H4 (cell line): ENCODE data around the gene RPUSD1. TPM values are rescaled to one million over a fixed set of nuclear protein-coding genes. Genes with fewer than 3 reads are reported as not detected.
"Not testable (repeated sequence)": the region's sequence is repeated elsewhere in the genome, so short reads cannot be mapped to it uniquely, and the experiment has no call there.

Experiments used
- DNase-seq: peaks from one replicate; pipeline ENCODE4 v3.0.0-alpha.2; 2015; ENCODE audit warnings: low spot score
- total RNA-seq: library from RNA; depleted of rRNA; stranded (reverse); fragments of >200 nt; shearing (Covaris generic); gene quantifications from 2 replicates; pipeline ENCODE4 v1.2.3, GENCODE V29; 2014

Gene RPUSD1
- total RNA-seq, 1 experiment from 2014 or later = 18.6 TPM

DNA sequence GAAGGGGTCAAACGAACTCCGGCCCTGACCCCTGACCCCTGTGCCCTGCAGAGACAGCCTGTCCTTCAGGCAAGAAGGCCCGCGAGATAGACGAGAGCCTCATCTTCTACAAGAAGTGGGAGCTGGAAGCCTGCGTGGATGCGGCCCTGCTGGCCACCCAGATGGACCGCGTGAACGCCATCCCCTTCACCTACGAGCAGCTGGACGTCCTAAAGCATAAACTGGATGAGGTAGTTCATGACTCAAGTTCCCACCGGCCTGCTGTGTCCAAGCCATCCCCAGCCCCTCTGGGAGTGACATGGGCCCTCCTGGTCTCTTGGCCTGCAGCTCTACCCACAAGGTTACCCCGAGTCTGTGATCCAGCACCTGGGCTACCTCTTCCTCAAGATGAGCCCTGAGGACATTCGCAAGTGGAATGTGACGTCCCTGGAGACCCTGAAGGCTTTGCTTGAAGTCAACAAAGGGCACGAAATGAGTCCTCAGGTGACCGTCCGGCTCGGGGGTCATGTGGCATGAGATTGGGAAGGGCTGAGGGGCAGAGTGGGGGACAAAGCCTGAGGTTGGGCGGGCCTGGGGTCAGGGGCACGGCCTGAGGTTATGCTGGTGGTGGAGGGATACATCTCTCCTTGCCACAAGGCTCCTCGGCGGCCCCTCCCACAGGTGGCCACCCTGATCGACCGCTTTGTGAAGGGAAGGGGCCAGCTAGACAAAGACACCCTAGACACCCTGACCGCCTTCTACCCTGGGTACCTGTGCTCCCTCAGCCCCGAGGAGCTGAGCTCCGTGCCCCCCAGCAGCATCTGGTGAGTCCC lies 22.0 kb downstream of the RPUSD1 start:
- no peak for DNase-seq

DNA sequence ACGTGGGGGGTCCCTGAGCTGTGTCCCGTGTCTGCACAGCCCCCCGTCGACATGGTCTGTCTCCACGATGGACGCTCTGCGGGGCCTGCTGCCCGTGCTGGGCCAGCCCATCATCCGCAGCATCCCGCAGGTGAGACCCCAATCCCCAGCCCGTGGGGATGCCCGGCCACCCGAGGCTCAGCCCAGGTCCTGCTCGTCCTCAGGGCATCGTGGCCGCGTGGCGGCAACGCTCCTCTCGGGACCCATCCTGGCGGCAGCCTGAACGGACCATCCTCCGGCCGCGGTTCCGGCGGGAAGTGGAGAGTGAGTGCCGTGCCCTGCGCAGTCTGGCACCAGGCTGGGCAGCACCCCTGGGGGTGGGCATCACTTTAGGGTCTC lies 22.7 kb downstream of the RPUSD1 start:
- no peak for DNase-seq

DNA sequence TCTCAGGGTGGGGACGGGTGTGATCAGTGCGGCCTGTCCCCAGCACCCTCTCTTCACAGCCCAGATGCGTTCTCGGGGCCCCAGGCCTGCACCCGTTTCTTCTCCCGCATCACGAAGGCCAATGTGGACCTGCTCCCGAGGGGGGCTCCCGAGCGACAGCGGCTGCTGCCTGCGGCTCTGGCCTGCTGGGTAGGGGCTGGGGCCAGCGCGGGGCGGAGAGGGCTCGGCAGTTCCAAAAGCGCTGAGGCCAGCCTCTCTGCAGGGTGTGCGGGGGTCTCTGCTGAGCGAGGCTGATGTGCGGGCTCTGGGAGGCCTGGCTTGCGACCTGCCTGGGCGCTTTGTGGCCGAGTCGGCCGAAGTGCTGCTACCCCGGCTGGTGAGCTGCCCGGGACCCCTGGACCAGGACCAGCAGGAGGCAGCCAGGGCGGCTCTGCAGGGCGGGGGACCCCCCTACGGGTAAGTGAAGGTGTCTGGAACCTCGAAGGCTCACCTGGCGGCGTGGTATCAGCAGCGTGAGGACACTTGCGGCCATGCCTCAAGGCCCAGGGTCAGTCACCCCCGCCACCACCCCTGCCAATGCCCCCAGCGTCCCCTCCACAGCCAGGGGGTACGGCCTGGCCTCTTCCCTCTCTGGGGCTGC lies 23.2 kb downstream of the RPUSD1 start:
- DNase-seq = no peak

DNA sequence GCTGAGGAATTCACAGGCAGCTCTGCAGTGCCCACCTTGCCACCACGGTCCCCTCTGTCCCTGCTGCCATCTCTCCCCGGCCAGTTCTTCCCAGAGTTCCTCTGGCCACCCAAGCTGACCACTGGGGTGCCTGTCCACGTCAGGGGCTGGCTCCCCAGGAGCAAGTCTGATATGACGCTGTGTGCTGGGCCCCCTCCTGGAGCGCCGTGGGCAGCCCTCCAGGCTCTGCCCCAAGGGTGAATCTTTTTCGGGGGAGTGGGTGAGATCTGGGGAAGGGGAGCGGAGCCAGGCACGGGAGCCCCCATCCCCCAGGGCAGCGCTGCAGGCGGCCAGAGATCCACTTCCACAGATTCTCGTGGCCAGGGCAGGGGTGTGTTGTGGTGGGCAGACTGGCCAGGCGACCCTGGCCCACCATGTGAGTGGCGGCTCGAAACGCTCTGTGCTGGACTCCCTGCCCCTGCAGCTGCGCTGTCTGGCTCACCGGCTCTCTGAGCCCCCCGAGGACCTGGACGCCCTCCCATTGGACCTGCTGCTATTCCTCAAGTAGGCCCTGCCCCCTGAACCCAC lies 23.9 kb downstream of the RPUSD1 start:
- DNase-seq = no peak

DNA sequence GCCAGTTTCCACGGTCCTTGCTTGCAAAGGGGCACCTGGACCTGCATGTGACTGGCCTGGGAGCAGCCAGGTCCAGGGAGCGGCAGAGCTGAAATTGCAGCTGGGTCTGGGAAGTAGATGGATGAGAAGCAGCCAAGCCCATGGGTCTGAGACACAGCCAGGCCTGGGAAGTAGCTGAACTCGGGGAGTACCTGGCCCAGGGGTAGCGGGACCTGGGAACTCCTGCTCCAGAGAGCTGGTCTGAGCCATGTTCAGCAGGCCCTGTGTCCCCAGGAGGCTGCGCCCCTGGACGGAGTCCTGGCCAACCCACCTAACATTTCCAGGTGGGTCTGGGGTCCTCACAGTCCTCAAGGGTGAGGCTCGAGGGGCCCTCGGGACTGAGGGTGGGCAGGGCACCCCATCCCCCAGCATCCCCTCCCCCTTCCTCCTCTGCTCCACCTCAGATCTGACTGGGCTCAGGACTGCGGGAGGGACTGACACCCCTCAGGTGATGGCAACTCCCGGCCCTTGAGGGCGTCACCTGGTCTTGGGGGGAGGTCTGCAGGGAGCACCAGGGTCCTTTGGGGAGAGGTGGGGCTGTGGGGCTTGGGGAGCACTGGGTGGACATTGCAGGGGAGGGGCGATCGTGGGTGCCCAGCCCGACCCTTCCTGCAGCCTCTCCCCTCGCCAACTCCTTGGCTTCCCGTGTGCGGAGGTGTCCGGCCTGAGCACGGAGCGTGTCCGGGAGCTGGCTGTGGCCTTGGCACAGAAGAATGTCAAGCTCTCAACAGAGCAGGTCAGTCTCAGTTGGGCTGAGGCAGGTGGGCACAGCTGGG lies 24.6 kb downstream of the RPUSD1 start:
- no peak for DNase-seq

DNA sequence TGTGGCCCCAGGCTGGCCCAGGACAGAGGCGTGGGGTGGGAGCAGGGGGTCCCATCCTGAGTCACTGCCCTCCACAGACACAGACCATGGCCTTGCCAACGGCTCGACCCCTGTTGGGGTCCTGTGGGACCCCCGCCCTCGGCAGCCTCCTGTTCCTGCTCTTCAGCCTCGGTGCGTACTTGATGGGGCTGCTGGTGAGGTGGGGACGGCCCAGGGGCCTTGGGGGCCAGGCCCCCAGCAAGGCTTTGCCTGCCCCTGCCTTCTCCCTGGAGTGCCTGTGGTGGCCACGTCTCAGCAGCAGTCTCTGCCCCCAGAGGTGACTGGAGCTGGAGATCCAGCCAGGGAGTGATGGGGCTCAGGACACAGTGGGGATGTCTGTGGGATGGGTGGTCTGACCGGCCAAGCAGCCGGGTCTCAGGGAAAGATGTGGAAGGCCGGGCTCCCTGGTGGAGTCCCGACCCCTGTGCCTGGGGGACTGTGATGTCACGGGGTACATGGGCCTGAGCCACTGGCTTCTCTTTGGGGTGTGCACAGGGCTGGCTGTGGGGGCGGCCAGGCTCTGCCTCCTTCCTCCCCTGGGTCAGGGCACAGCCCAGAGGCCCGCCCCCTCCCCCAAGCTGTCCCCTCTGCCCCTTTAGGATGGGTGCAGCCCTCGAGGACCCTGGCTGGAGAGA lies 25.4 kb downstream of the RPUSD1 start:
- no peak for DNase-seq

DNA sequence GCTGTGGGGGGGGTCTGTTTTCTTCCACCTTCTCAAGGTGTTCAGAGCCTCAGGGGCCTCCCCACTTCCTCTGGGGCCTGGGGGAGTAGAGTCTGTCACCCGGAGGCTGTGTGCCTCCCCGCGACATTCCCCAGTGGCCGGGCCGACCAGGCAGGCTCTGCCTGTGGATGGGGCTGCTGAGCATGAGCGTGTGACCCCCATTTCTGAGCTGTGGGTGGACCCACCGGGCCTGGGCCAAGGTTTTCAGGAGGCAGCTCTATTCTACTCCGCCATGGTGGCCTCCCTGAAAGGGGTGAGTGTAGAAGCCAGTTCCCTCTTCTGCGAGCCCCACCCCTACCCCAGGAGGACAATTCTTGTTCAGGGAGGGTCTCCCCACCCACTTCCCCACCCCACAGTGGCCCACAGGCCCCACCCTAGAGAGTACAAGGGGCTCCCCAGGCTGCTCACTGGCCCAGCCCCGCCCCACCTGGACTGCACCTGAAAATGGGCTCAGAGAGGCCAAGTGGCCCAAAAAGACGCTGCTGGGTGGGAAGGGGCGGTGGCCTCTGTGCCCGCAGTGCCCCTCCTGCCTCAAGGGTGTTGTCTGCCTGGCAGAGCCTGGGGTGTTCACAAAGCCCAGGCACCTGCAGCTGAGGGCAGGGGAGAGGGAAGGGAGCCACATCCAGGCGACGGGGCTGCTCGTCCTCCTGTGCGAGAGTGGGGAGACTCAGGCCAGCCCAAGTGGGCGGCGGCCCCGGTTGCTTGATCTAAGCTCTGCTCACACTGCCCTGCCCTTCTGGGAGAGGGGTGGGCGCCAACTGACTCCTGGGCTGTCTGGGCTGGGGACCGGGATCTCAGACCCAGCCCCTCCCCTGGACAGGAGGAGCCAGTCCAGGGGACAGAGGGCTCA lies 26.3 kb downstream of the RPUSD1 start:
- no peak for DNase-seq

DNA sequence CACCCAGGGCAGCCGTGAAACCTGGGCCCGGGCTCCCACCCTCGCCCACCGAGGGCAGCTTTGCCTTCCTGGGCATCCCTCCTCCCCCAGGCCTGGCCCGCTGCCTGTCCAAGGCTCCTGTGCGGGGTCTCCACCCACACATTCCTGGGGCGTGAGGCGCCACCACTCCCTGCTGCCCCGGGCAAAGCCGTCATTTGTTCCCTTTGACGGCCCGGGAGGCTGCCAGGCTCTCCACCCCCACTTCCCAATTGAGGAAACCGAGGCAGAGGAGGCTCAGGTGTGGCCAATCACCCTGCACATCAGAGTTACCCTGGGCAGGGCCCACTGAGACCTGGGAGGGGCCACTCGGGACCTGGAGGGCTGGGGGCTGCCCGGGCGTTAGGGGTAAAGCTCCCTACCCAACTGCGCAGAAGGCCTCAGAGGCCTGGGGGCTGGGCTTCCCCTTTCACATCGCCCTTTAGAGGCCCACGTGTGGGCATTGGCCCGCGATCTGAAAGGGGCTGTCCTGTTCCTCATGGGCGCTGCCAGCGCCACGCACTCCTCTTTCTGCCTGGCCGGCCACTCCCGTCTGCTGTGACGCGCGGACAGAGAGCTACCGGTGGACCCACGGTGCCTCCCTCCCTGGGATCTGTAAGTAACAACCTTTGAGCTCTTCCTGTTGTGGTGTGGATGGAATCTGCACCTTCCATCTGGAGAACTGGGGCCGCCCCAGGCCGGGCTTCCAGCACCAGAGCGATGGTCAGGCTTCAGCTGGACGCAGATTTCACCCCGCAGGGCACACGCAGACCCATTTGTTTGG lies 27.4 kb downstream of the RPUSD1 start, which contains the start of gene MSLN:
MSLN (plus strand) TSS at position 190 of the 799 bp plus-strand sequence. CDS start 1,947 bp downstream, outside the sequence.
- DNase-seq = no peak

DNA sequence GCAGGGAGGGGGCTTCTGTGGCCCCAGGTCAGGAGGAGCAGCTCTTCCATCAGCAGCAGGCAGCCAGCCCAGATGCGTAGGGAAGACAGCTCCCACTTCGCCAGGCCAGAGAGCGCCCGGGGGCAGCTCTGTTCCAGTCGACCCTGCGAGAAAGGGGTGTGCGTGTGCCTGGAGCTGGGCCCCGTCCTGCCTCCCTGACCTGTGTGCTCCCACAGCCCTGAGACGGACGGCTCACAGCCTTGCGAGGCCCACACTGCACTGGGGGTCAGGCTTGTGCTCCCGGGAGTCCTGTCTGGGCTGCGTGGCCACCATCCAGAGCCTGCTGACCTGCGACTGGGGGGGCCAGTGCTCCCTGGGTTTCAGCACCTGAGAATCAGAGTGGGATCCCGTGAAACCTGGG lies 28.1 kb downstream of the RPUSD1 start:
- no peak for DNase-seq

DNA sequence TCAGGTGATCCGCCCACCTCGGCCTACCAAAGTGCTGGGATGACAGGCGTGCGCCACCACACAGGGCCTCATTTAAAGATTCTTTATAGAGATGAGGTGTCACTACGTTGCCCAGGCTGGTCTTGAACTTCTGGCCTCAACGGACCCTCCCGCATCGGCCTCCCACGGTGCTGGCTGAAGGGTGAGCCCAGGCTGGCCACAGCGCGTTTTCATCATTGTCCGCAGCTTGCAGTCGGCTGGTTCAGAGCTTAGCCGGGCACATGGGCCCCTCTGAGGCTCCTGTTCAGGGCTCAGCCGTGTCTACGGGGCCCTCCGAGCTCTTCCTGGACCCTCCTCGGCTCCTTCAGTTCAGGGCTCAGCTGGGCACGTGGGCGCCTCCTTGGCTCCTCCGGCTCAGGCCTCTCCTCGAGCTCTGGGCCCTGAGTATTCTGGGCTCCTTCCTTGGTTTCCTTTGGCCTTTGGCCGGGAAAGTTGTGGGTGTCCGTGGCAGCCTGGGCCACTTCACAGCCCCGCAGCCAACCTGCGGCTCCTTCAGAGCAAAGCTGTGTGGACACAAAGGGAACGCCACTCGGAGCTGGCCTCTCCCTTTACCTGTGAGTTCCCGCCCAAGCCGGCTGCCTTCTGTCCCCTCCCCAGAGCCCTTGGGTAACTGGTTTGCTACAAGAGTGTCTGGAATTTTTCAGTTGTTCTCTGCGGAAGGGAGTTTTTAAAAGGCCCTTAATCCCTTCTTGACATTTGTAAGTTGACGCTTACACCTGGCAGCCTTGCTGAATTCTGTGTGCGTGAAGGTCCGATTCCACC lies 28.9 kb downstream of the RPUSD1 start:
- DNase-seq = no peak

DNA sequence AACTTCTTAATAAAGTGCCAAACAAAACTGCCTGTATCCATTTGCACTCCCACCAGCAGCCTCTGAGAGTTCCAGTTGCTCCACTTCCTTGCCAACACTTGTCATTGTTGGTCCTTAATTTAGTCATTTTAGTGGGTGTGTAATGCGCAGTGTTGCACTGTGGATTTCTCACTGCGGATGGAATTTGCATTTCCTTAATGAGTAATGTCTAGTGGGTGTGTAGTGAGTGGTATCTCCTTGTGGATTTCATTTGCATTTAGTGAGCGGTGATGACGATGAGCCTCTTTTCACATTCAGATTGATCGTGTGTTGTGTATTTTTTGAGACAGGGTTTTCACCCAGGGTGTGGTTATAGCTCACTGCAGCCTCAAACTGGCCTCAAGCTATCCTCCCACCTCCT lies 31.8 kb downstream of the RPUSD1 start:
- DNase-seq = no peak

DNA sequence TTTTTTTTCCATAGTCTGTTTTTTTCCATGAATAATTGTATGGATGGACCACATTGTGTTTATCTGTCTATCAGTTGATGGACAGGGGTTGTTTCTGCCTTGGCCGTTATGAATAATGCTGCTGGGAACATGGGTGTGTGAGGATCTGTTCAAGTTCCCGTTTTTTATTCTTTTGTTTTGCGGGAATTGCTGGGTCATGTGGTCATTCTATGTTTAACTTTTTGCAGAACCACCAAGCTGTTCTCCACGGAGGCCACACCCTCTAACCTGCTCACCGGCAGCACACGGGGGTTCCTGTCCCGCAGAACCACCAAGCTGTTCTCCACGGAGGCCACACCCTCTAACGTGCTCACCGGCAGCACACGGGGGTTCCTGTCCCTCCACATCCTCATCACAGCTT lies 33.5 kb downstream of the RPUSD1 start:
- no peak for DNase-seq

DNA sequence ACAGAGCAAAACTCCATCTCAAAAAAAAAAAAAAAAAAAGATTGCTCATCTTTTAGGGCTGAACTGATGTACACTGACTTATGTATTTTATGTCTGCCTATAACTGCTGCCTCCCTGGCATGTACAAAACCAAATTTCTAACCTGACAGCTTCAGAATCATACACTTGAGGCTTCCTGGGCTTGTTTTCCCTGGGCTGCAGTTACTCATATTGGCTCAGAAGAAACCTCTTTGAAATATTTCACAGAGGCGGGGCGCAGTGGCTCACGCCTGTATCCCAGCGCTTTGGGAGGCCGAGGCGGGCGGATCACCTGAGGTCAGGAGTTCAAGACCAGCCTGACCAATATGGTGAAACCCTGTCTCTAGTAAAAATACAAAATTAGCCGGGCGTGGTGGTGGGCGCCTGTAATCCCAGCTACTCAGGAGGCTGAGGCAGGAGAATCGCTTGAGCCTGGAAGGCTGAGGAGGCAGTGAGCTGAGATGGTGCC lies 34.0 kb downstream of the RPUSD1 start:
- not testable (repeated sequence) for DNase-seq

DNA sequence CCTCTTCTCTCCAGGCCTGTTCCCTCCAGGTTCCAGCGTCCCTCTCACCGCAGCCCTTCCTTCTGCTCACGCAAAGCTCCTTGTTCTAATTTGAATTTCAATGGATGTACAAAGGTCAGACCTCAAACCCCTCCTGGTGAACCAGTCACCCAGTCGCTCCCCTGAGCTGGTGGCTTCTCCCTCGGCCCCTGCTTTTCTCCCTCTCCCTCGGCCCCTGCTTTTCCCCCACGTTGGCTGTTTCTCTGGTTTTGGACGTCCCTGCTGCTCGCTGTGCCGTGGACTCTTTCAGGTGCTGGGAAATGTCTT lies 36.2 kb downstream of the RPUSD1 start:
- no peak for DNase-seq

DNA sequence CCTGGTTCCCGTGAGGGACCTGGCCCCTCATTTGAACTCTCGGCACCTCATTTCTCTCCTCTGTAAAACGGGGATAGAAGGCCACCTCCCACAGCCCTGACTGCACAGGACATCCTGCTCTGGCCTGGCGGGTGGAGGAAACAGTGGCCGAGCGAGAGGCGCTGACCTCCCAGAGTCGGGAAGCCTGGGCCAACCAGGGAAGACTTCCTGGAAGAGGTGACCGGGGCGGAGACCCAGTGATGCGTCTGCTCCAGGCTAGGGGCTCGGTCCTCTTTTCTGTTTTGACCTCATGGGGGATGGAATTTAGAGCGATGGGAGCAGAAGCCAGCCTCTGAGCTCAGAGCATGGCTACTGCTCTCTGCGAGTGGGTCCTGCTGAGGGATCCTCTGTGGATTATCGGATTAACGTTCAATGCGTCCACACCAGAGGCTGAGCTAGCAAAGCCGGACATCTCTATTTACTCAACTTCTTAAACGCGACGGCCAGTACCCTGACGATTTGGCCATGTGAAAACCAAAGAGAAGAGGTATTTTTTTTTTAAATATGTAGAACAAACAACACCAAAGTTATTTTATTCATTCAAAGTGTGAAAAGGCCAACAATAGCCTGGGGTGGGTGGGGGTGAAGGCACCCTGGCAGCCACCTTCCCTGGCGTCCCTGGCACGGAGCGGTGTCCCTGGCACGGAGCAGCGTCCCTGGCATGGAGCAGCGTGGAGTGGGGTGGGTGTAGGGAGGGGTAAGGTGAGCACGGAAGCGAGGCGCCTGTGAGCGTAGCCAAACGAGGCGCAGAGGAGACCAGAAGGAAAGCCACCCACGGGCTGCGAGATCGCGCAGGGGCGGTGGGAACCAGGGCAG lies 36.8 kb downstream of the RPUSD1 start:
- DNase-seq = no peak

DNA sequence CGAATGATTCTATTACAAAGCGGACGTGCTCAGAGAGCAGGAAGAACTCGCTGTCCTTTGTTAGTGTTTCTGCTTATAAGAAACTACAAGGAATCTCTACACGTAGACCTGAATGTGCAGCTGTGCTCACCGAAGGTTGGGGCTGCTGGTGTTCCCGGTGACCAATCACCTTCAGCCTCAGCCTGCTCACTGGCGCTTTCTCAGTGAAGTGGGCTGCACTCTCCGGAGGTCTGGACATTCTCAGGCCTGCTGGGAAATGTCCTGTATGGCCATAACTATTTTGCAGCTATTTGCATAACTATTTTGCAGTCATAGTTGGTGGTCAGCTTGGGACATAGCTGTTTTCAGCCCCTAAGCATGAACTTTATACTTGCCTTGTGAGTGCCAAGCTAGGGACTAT lies 37.7 kb downstream of the RPUSD1 start:
- DNase-seq = no peak

DNA sequence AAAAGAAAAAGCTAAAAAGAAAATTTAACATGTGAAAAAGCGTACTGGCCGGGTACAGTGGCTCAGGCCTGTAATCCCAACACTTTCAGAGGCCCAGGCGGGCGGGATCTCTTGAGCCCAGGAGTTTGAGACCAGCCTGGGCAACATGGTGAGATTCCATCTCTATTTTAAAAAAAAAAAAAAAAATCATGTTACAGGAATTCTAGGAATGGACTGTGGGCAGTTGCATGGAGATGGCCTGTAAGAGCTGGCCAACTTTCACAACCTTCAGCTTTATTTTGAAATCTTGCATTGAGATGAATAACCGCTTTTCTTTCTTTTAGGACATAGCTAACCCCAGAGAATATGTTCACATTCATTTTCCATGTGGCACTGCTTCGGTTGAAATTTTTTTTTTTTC lies 39.2 kb downstream of the RPUSD1 start:
- DNase-seq = no peak
